A673 (cell line): ENCODE data around the gene ATF4.

Experiments
- EZH2 ChIP-seq: fragments of 200-600 bp; sonication (generic); IDR thresholded peaks from 2 replicates; pipeline ENCODE4 v1.6.1; 2017; ENCODE audit warnings: borderline replicate concordance, low read depth, mild to moderate bottlenecking, mixed read lengths, antibody characterized with exemption, low read length; ENCODE audit not compliant: poor library complexity, severe bottlenecking
- TF ChIP-seq, protein P1 (sequence below): fragments of 300-800, 200-600 bp; sonication (generic); conservative IDR thresholded peaks from 2 replicates; pipeline ENCODE4 v1.5.1; 2017; ENCODE audit warnings: low read depth, mild to moderate bottlenecking, antibody characterized with exemption, low read length, moderate library complexity, mixed read lengths

DNA sequence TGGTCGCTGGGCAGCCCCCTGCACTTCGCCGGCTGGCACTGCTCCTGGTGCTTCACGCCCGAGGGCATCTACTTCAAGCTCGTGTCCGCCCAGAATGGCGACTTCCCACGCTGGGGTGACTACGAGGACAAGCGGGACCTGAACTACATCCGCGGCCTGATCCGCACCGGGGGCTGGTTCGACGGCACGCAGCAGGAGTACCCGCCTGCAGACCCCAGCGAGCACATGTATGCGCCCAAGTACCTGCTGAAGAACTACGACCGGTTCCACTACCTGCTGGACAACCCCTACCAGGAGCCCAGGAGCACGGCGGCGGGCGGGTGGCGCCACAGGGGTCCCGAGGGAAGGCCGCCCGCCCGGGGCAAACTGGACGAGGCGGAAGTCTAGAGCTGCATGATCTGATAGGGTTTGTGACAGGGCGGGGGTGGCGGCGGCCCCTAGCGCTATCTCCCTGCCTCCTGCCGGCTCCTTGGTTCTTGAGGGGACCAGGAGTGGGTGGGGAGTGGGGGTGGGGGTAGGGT lies 31.7 kb upstream of the ATF4 start:
- TF ChIP-seq, protein P1, sequence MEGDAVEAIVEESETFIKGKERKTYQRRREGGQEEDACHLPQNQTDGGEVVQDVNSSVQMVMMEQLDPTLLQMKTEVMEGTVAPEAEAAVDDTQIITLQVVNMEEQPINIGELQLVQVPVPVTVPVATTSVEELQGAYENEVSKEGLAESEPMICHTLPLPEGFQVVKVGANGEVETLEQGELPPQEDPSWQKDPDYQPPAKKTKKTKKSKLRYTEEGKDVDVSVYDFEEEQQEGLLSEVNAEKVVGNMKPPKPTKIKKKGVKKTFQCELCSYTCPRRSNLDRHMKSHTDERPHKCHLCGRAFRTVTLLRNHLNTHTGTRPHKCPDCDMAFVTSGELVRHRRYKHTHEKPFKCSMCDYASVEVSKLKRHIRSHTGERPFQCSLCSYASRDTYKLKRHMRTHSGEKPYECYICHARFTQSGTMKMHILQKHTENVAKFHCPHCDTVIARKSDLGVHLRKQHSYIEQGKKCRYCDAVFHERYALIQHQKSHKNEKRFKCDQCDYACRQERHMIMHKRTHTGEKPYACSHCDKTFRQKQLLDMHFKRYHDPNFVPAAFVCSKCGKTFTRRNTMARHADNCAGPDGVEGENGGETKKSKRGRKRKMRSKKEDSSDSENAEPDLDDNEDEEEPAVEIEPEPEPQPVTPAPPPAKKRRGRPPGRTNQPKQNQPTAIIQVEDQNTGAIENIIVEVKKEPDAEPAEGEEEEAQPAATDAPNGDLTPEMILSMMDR, result no peak
- no peak for TF ChIP-seq EZH2
